Right atrium auricular region (tissue), 2 donors: ENCODE measurements around the gene KDM4B. TPM values are rescaled to one million over a fixed set of nuclear protein-coding genes. Genes with fewer than 3 reads are reported as not detected.
"Not testable (repeated sequence)": the region's sequence is repeated elsewhere in the genome, so short reads cannot be mapped to it uniquely, and the experiment has no call there.

ENCODE experiments used
- DNase-seq: peaks from one replicate; pipeline ENCODE4 v3.0.0-alpha.2; 2019; ENCODE audit warnings: low spot score
- H3K27ac ChIP-seq, 2 donors: fragments of 200-600 bp; sonication (generic); 1 replicate in 1 of 2; 2 replicates in 1 of 2; pipeline ENCODE4 v1.5.1; 2016 to 2019
- H3K27me3 ChIP-seq, 2 donors: fragments of 200-600 bp; sonication (generic); one replicate each; pipeline versions ENCODE4 v1.5.1 to v1.6.0; 2017 to 2019
- H3K36me3 ChIP-seq: fragments of 200-600 bp; sonication (generic); one replicate; pipeline ENCODE4 v1.5.1; 2016
- H3K4me1 ChIP-seq, 2 donors: fragments of 200-600 bp; sonication (generic); one replicate each; pipeline versions ENCODE4 v1.5.1 to v1.6.0; 2017 to 2019
- H3K4me3 ChIP-seq, 2 donors: fragments of 200-600 bp; sonication (generic); 1 replicate in 1 of 2; 2 replicates in 1 of 2; pipeline ENCODE4 v1.5.1; 2017 to 2019; ENCODE audit warnings: mild to moderate bottlenecking in 1 of 2, moderate library complexity in 1 of 2
- H3K9me3 ChIP-seq, 2 donors: fragments of 200-600 bp; sonication (generic); one replicate each; pipeline ENCODE4 v1.5.1; 2019
- total RNA-seq, 2 donors: library from RNA; depleted of rRNA; stranded (reverse); fragments of >200 nt; gene quantifications; one replicate each; pipeline ENCODE4 v1.1.0, GENCODE V29; 2016
- TF ChIP-seq, protein P1 (sequence below), 2 donors: fragments of 200-600 bp; sonication (generic); IDR thresholded peaks; one replicate each; pipeline ENCODE4 v1.5.1; 2019; ENCODE audit warnings: antibody characterized with exemption in 2 of 2

The KDM4B gene
- total RNA-seq, 2 donors from 2014 or later, result 17.6 to 26.0 TPM

- no peak for DNase-seq
- Histone ChIP-seq H3K4me3 (no peak overlapping the region), H3K36me3 (no peaks in the 10 kb centered on the region), H3K27me3 (no peaks in the 10 kb centered on the region), H3K4me1 (no peaks in the 10 kb centered on the region), H3K27ac (no peak overlapping the region), H3K9me3 (no peaks in the 10 kb centered on the region)
- TF ChIP-seq, protein P1, sequence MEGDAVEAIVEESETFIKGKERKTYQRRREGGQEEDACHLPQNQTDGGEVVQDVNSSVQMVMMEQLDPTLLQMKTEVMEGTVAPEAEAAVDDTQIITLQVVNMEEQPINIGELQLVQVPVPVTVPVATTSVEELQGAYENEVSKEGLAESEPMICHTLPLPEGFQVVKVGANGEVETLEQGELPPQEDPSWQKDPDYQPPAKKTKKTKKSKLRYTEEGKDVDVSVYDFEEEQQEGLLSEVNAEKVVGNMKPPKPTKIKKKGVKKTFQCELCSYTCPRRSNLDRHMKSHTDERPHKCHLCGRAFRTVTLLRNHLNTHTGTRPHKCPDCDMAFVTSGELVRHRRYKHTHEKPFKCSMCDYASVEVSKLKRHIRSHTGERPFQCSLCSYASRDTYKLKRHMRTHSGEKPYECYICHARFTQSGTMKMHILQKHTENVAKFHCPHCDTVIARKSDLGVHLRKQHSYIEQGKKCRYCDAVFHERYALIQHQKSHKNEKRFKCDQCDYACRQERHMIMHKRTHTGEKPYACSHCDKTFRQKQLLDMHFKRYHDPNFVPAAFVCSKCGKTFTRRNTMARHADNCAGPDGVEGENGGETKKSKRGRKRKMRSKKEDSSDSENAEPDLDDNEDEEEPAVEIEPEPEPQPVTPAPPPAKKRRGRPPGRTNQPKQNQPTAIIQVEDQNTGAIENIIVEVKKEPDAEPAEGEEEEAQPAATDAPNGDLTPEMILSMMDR (IDR thresholded peaks at IDR 0.05), result no peak
Observed at GRCh38 chr19:4951656-4952055, 17.3 kb upstream of the KDM4B start.

GRCh38 chr19:4952945-4953344, 16.0 kb upstream of the KDM4B start:
- Histone ChIP-seq H3K27ac (no peak overlapping the region), H3K36me3 (no peaks in the 10 kb centered on the region), H3K4me3 (no peak overlapping the region), H3K4me1 (no peaks in the 10 kb centered on the region), H3K9me3 (no peaks in the 10 kb centered on the region), H3K27me3 (no peaks in the 10 kb centered on the region)
- TF ChIP-seq, protein P1 (IDR thresholded peaks at IDR 0.05), result no peak
- no peak for DNase-seq

DNA sequence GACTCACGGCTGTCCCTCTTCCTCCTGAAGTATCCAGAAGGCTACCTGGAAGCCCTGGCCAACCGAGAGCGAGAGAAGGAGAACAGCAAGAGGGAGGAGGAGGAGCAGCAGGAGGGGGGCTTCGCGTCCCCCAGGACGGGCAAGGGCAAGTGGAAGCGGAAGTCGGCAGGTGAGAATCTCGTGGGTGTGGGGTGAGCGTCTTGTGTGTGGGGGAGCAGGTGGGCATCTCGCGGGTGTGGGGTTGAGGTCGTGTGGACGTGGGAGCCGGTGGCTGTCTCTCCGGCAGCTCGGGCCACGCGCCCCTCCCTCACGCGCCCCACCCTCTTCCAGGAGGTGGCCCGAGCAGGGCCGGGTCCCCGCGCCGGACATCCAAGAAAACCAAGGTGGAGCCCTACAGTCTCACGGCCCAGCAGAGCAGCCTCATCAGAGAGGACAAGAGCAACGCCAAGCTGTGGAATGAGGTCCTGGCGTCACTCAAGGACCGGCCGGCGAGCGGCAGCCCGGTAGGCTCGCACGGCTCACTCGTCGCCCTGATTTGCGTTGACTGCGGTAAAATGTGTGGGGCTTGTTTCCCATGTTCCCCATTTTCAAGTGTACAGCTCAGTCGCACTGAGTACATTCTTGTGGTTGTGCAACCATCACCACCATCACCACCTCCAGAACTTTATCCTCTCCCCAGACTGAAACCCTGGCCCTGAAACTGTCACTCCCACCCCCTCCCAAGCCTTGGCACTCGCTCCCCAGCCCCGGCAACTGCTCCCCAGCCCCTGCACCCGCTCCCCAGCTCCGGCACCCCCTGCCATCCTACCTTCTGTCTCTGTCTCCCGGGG, 14.4 kb upstream of the KDM4B start:
- H3K36me3 ChIP-seq, H3K27me3 ChIP-seq, H3K4me3 ChIP-seq, H3K27ac ChIP-seq, DNase-seq, H3K4me1 ChIP-seq, H3K9me3 ChIP-seq: not testable (repeated sequence)

DNA sequence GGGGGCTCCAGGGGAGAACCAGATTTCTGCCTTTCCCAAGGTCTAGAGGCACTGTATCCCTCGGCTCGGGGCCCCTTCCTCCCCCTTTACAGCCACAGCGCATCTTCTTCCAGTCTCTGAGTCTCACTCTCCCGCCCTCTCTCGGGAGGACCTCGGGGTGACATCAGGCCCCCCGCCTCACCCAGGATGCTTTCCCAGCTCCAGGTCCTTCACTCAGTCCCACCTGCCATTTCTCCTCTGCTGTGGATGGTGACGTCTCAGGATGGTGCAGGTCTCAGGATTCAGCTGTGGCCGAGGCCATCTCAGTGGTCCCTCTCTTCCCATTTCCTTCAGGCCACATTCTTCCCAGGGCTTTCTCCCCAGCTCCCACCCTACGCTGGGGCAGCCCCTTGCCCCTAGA, 13.6 kb upstream of the KDM4B start:
- H3K36me3 ChIP-seq, result no peaks in the 10 kb centered on the region
- H3K27me3 ChIP-seq, result no peaks in the 10 kb centered on the region
- DNase-seq, result no peak
- H3K9me3 ChIP-seq, result no peaks in the 10 kb centered on the region
- TF ChIP-seq, protein P1 (IDR thresholded peaks at IDR 0.05), result no peak
- H3K4me3 ChIP-seq, result no peak overlapping the region
- H3K27ac ChIP-seq, result no peak overlapping the region
- no peaks in the 10 kb centered on the region for H3K4me1 ChIP-seq

DNA sequence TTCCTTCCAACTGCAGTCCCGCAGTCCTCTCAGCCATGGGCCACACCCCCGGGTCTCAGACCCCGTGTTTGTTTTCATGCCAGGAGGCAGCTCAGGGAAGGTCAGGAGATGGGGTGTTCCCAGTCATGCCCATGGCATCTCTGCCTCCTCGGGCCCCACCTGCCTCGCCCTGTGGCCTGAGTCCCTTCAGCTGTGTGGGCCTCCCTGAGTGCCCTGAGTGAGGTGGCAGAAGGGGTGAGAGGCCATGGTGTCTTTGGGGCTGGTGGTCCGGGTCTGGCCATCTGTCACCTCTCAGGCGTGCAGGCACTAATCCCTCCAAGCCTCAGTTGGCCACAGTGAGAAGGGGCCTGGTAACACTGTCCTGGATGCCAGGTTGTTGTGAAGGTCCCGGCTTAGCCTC, 10.9 kb upstream of the KDM4B start:
- Histone ChIP-seq H3K27ac (no peak overlapping the region), H3K36me3 (no peaks in the 10 kb centered on the region), H3K9me3 (no peaks in the 10 kb centered on the region), H3K4me1 (no peaks in the 10 kb centered on the region), H3K27me3 (no peaks in the 10 kb centered on the region), H3K4me3 (no peak overlapping the region)
- TF ChIP-seq, protein P1 (IDR thresholded peaks at IDR 0.05), result no peak
- no peak for DNase-seq

GRCh38 chr19:4962085-4962619, 6.8 kb upstream of the KDM4B start:
- Histone ChIP-seq H3K9me3 (no peaks in the 10 kb centered on the region), H3K27ac (no peak overlapping the region), H3K4me3 (no peak overlapping the region), H3K4me1 (no peaks in the 10 kb centered on the region), H3K27me3 (no peaks in the 10 kb centered on the region), H3K36me3 (no peaks in the 10 kb centered on the region)
- TF ChIP-seq, protein P1 (IDR thresholded peaks at IDR 0.05), result no peak
- DNase-seq, result no peak
